HL-60/S4 treated with phorbol 12-myristate 13-acetate at 8.2 ng/mL for 4 days and 3 days (cell line): ENCODE measurements around the gene BICRAL.
"Not testable (repeated sequence)": the region's sequence is repeated elsewhere in the genome, so short reads cannot be mapped to it uniquely, and the experiment has no call there.

Source experiments
- in situ Hi-C: fragments of 300-500 bp; cut with MboI; formaldehyde crosslinking; loops from 2 replicates; pipeline ENCODE4 v1.15.0; 2022; ENCODE audit warnings: low sequenced_read_pairs

The BICRAL gene

DNA sequence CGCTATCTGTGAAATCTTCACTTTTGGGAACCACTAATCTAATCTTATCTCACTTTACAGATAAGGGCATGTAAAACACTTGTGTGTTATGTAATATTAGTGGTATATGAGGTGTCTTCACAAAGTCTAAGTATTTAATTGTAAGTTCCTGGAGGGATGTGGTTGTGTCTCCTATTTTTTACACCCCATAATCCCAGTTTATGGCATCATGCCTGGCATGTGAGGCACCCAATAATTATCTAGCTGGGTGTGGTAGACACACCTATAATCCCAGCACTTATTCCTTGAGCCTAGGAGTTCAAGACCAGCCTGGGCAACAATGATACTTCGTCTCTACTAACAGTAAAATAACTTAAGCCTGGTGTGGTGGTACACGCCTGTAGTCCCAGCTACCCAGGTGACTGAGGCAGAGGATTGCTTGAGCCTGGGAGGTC lies 19.4 kb upstream of the BICRAL start:
- in situ Hi-C loops, result no loop called here

GRCh38 chr6:42762950-42763349 lies 18.9 kb upstream of the BICRAL start:
- in situ Hi-C loops, result no loop called here

- in situ Hi-C loops, result no loop called here
Measured at GRCh38 chr6:42764911-42765648, 16.8 kb upstream of the BICRAL start.

GRCh38 chr6:42766163-42766670 lies 15.6 kb upstream of the BICRAL start:
- in situ Hi-C loops, result no loop called here

GRCh38 chr6:42769051-42769450 lies 12.8 kb upstream of the BICRAL start:
- in situ Hi-C loops, result no loop called here

DNA sequence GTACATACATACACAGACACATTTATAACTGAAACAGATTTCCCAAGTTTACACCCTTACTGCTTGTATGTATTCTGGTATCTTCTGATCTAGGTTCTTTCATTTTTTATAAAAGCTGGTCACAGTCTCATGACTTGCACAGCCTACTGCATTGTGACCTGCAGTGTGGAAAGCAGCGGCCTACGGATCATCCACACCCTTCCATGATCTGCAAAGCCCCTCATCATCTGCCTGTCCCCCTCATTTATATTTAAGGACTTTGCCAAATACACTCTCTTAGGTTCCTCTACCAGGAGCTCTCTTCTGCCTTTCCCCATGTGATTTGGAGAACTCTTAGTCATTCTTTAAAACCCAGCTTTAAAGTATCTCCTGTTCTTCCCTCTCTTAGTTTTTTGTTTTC lies 12.0 kb upstream of the BICRAL start:
- in situ Hi-C loops, result no loop called here

DNA sequence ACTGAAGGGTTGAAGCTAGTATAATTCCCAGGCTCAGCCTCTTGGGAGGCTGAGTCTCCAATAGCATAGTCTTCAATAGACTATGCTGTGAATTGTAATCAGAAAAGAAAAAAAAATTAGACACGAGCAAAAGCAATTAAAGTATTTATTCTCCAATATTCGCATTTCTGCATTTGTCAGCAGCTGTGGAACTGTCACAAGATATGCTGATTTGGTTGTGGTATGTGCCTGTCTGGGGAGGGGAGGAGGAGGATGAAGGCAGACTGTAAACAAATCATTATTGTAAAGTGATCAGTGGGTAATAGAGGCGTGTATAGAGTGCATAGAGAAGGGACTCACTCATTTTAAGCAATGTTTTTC lies 10.1 kb upstream of the BICRAL start:
- in situ Hi-C loops, result no loop called here

- in situ Hi-C loops, result no loop called here
Measured at GRCh38 chr6:42774201-42774600, 7.7 kb upstream of the BICRAL start.

DNA sequence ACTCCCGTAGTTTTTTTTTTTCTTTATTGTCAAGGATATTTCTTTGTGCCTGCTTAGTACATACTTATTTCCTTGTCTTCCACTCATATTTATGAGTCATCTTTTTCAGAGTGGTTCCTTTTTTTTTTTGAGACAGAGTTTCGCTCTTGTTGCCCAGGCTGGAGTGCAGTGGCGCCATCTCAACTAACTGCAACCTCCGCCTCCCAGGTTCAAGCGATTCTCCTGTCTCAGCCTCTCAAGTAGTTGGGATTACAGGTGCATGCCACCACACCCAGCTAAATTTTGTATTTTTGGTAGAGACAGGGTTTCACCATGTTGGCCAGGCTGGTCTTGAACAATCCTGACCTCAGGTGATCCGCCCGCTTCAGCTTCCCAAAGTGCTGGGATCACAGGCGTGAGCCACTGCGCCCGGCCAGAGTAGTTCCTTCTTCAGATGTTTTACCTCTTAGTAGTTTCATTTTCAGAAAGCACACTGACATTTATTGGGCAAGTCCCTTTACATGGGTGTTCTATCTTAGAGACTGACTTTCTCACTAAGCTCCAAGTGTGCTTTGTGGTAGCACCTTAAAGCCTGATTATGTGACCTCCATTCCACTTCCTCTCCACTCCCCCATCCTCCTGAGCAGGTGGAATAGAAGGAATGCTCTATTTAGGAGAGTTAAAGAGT lies 6.9 kb upstream of the BICRAL start:
- in situ Hi-C loops, result not testable (repeated sequence)

DNA sequence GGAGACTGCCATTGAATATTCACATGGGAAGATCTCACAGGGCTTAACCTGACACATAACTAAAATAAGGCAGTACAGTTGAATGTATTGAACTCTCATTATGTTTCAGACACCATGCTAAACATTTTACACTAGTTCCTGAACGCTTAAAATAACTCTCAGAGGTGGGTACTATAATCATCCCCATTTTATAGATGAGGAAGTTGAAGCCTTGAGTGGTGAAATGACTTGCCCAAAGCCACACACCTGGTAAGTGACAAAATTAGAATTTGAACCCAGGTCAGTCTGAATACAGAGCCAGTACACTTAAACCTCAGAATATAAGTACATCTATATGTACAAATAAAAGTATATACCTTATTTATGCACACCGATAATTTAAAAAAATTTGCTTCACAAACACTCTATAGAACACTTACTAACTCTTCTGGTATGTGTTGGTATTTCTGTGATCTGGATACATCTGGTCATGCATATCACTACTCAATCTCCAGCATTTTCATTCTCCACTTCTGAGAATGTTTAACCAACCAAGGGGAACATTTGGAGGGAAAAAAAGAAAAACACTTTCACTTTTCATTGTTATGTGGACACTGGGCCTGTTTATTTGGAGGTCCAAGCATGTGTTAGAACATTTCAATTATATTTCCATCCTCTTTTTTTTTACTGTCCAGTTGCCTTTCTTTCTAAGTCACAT lies 4.6 kb upstream of the BICRAL start:
- in situ Hi-C loops, result no loop called here

- in situ Hi-C loops, result no loop called here
Measured at GRCh38 chr6:42778122-42778521, 3.7 kb upstream of the BICRAL start.

- in situ Hi-C loops, result no loop called here
Measured at GRCh38 chr6:42779521-42779920, 2.3 kb upstream of the BICRAL start.

DNA sequence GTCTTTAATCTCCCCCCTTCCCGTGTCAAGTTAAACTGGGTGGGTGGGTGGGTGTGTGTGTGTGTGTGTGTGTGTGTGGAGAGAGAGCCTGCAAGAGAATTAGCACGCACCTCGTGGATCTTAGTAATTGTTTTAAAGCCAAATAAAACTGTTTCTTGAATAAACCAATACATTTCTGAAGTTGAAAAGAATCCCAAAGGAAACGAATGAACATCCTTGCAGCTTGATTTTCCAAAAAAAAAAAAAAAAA lies 381 bp upstream of the BICRAL start:
- in situ Hi-C loops, result no loop called here

DNA sequence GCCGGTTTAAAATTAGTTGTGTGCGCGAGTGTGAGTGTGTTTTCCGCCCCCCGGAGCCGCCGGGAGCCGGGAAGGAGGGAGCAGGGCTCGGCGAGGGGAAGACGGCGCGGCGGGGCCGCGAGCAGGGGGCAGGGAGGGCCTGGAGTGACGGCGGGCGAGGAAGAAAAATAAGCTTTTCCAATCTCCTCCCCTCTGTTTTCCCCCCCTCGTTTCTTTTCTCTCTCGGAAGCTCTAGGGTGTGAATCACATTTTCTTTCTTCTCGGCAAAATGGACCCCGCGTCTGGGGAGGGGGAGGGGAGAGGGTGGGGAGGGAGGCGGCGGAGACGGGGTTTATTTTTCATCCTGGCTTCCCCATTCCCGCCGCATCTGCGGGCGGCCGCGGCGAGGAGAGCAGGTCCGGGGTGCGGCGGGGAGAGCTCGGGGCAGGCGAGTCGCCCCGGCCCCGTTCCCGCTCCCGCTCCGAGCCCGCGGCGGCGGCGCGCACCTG lies 881 bp downstream of the BICRAL start:
- in situ Hi-C loops, result no loop called here

DNA sequence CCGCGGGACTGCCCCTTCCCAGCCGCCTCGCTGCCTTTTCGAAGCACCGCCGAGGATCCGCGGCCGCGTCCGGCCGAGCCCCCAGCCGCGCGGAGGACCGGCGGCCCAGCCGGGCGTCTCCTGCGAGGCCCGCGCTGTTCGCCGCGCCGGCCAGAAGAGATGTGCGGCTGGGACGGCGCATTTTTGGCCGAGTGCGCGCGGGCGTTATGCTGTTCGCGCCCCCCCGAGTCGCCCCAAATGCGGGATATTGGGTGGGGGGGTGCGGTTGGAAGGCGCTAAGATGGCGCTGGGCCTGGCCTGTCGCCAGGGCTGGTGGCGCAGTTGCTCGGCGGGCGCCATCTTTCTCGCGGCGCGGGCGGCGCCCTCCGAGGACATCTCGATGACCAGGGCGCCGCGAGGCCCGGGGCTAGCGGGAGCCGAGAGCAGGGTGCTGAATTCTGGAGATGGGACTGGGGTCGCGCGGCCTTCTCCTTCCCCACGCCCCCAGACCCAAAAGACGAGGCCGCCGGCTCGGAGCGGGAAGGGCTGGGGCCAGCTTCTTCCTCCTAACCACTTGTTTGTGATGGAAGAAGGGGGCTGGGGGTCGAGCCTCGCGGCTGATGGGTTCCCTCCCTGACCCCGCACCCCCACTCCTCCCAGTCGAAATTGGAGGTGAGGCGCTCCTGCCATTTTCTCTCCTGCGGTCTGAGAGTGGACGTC lies 1.5 kb downstream of the BICRAL start:
- in situ Hi-C loops, result no loop called here

GRCh38 chr6:42783876-42784642 lies 2.2 kb downstream of the BICRAL start:
- in situ Hi-C loops, result no loop called here

- in situ Hi-C loops, result no loop called here
Measured at GRCh38 chr6:42784717-42785498, 3.1 kb downstream of the BICRAL start.

GRCh38 chr6:42786525-42786985 lies 4.7 kb downstream of the BICRAL start:
- in situ Hi-C loops, result no loop called here

- in situ Hi-C loops, result no loop called here
Measured at GRCh38 chr6:42787063-42787472, 5.2 kb downstream of the BICRAL start.

DNA sequence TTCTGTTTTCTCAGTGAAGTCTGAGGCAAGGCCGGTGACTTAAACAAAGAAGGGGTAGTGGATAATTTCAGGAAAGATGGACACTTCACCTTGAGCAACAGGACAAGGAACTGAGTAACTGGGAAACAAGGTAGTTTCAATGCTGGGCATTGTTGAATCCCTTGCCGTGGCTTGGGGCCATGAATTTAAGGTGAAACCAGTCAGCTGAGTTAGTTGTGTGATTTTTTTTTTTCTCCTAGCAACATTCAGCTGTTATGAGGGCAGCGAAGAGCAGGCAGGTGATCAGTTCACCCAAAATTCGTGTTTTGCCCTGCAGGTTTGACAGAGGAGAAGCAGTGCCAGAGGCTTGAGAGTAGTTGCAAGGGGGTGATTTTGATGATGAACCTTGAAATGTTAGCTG lies 6.8 kb downstream of the BICRAL start:
- in situ Hi-C loops, result no loop called here
